NOMO-1 treated with DMSO at 0.1 percent for 48 hours (cell line): Measurements from ENCODE around the gene IKZF2.

ENCODE experiments used
- DNase-seq: peaks from one replicate; lab custom pipeline; 2025; ENCODE audit not compliant: unreplicated experiment; lab: John Stamatoyannopoulos, UW

IKZF2 gene

DNA sequence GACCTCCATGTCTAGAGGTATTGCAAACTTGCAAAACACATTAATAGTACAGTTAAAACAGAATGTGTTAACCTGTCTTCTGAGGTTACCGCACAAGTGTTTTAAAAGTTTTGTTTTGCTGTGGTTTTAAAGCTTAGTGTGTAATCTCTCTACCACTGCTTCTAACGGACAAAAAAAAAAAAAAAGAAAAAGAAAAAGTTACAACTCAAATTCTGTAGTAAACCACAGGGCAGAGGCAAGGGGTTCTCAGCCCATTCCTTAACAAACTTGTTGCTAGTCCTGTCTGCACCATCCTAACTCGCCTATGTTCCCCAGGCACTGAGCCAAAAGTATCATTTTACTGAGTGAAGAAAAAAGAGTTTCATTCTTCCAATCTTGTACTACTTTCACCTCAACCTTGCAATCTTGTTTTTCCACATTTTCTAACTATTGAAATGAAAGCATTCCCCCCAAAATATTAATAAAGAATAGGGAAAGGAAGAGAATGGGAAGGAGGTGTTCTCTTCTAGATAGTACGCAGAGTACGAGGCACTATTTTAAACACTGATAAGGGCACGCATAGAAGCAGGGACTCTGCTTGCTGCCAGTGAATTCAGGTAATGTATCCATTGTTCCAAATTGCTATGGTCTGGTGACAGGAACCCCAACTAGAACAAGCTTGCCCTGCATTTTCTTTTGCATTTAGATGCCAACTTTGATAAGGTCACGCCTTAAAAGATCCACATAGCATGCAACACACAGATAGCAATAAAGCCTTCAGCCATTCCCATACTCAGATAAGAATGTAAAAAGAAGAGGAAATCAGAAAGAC, 47.1 kb downstream of the IKZF2 start:
- no peak for DNase-seq

DNA sequence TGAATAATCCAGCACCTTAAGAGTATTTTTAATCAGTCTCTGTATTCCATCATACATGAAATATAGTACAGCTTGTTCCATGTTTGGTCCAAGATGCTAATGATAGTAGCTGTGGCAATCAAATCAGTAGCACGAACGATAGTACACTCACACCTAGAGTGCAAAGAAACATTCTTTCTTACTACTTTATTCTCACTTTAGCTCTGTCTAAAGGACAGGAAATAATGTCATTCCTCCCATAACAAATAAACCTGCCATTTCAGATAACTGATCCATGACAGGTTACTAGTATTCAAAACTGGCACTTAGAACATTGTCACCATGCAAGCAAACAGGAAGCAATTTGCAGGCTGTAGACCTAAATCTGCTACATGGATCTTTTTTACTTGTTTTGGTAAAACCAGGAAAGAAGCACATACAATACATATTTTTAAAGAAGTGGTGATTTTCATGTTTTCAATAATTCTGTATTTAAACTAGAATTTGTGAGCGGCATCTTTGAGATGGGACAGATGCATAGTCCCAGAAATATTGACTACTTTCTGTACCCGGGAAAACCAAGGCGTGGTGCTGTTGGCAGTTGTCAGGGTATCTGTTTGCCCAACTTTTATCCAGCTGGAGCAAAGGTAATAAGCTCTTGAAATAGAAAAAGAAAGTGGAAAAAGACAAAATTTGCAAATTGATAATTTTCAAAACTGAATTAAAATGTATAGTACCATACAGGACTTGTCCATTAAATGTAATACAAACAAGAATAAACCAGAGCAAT, 49.5 kb downstream of the IKZF2 start:
- no peak for DNase-seq

DNA sequence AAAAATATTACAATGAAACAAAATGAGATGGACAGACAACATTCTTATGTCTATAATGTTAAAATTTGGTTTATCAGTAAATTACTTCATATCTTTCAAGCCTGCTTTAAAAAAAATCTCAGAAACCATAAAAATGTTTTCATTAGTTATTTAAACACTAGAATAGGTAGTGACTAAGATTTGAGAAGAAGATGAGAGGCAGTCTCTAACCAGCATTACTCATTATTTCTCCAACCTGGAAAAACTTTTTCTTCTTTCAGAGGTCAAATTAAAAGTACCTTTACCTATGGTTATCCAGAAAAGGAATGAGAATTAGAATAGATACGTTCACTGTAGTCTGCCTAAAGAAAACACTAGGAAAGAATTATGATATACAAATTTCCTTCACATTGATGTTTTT, 50.3 kb downstream of the IKZF2 start:
- no peak for DNase-seq

DNA sequence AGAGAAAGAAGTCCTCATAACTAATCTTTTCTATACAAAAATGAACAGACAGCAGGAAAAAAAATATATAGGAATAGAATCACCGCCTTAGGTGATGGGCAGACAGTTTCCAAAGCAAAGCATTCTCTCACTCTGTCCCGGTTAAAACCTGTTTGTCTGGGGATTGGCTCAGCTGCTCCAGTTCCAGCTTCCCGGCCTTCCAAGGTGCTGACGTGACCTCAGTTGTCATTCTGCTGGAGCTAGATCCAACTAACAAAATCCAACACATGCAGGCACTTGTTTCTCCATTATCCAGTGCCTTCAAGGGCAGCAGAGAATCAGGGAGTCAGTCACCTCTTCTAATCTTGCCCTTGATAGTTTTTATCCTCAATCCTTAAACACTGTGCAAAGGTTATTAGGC, 52.8 kb downstream of the IKZF2 start:
- no peak for DNase-seq

DNA sequence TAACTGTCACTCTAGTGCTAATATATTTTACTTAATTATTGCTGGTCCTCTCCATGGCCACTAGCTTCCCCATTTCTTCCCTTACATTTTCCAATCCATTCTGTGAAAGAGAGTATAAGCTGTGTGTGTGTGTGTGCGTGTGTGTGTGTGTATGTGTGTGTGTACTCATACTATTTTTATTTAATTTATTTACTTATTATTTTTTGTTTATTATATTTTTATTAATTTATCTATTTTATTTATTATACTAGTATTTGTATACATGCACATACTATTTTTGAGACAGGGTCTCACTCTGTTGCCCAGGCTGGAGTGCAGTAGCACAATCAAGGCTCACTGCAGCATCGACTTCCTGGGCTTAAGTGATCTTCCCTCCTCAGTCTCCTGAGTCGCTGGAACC, 59.6 kb downstream of the IKZF2 start:
- no peak for DNase-seq

DNA sequence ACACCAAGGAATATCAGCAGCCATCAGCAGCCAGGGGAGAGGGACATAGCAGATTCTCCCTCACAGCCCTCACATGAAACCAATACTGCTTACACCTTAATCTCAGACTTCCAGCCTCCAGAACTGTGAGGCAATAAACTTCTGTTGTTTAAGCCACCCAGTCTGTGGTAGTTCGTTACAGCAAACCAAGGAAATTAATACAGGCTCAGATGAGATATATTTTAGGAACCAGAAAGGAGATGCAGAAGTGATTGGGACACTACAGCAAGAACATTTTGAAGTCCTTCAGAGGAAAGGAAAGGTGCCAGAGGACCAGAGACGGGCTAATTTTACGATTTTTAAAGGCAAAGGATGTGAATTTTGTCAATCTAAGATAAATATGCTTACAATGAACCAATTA, 60.6 kb downstream of the IKZF2 start:
- DNase-seq, result no peak

DNA sequence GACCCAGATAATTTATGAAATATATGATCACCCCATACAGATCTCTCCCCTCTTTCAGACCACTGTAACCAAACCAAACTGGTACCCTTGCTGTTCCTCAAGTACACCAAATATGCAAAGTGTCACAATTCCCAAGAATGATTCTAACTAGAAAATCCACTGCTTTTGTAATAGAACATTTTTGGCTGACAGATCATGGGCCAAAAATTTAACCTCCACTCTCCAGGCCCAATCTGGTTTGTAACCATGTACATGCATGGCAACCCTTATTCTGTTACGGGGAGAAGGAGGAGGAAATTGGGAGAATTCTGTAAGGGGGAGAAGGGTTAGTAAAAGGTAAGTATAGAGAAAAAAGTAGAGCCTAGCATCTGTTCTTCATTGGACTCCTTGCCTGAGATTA, 62.0 kb downstream of the IKZF2 start:
- no peak for DNase-seq

DNA sequence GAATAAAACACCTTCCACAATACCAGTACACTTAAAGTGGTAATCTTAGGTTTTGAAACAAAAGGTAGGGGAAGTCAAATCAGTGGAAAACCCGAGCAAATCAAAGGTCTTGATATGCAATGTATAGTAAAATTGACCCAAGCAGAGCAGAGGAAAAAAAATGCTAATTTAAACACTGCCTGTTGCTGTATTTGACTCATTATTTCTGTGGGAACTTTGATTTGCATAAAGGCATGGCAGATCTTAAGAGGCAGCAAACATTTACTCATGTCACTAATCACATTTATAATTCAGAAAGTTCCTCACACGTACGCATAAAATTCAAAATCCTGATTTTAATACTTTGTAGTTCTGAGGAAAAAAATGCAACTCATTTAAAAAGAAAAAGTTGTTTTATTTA, 64.4 kb downstream of the IKZF2 start:
- DNase-seq, result no peak

DNA sequence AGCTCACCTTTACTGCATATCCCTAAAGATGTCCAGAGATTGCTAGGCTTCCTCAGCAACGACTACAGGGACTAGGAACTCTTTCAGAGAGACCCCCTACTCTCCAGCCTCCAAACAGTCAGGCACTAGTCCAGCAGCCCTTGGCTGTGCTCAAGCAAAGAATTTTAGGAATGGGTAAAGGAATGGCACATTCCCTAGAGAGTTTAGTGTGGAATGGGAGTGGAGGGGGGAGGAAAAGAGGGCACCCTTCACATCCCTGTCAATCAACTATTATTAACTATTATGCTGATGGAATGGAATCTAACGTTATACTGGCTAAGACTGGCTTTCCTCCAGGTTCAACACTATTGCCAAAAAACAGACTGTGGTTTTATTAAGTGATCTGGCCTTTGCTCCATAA, 64.8 kb downstream of the IKZF2 start:
- no peak for DNase-seq

DNA sequence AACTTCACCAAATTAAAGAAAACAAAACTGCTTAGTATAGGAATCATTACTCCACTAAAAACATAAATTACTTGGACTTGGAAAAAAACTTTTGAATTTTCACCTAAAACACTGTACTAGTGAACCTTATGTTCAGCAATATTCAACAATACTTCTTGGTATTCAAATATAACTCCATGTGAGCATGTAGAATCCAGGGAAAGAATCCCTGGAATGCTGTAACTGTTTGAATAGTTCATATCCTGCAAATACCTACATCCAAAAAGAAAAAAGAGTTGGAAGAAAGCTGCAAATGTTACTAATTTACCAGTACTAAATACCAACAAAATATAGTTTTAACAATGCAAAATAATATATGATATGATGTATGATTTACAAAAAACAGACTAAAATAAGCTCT, 65.4 kb downstream of the IKZF2 start:
- DNase-seq, result no peak

DNA sequence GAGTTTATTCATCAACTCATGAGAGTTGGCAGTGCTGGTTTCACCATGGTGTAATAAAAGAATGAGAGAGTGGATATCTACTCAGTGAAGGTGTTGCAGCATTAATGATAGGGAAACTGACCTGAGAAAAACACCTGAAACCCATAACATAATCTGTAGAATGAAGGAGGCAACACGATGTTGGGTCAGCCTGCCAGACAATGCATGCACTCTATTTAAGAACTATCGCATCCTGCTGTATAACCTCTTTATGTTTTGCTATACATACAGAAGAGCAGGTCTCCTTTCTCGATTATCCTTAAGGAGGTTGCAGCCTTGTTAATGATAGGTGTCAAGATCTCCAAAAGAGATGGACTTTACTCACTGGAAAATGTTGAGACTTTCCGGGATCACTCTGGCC, 65.9 kb downstream of the IKZF2 start:
- DNase-seq, result no peak

DNA sequence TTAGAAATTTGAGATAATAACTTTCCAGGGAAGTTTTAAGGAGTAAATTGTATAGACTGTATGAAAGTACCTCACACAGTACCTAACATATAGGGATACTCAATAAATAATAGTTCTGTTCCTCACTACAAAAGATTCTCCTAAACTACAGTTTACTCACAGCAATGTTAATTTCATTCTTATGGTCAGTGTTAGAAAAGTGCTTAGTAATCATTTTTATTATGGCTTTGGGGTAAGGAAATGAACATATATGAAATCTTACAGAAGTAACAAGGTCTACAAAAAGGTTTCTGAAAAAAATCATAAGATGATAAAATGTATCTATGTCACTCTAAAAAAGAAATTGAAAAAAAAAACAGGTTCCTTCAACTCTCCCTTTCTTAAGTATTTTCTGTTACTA, 67.2 kb downstream of the IKZF2 start:
- DNase-seq, result no peak

DNA sequence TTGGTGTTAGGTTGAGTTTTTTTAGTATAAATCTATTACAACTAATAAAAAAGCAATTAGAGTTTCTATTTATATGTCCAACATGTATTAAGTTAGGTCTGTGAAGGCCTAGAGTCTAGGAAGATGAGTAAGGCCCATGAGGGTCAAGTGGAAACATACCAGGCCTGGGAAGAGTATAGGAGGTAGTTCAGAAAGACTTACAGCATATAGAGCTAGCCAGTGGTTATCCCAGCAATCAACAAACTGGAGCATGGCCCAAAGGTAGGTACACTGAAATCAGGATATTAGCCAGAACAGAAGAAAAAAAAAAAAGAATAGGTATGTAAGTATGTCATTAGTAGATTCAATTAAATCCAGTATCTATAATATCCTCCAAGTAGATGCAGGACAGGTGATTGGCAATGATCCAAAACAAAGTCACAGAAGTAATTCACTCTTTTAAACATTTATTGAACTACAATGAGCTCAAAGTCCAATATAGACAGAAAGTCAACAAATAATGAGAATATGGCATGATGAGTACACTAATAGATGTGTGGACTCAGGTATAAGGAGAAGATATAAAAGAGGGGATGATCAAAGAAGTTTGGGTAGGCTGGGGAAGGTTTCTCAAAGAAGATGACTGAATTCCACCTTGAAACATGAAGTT, 70.3 kb downstream of the IKZF2 start:
- DNase-seq, result no peak

DNA sequence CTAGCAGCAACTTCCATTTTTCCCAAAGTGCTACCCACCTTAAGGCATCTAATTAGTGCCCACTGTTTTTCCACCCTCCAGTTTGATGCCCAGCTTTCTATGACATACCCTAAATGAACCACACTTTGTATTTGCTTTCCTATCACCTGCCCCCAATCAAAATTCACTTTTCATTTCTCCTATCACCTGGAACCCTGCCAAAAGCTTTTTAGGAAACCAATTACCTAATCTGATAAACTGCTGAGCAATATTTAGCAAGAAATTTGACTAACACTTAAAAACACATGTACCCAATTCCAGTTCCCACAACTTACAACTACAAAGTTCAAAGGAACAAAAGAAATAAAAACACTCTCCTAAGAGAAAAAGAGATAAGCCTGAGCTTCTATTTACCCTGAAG, 71.7 kb downstream of the IKZF2 start:
- no peak for DNase-seq

DNA sequence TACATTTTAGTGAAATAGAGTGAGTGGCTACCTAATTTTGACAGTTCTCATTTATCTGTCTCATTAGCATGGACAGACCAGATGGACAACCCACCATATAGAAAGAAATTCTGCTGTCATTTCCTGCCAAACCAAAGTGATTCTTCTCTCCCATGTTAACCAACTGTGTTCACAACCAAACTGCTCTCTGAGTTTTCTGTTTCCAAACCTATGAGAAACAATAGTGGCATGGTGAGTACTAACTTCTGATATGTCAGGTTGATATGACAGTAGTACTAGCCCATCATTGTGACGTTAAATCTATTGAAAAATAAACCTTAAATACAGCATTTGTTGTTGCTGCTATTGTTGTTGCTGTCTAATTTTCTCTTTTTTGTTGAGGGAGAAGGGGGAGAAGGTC, 72.7 kb downstream of the IKZF2 start:
- no peak for DNase-seq

DNA sequence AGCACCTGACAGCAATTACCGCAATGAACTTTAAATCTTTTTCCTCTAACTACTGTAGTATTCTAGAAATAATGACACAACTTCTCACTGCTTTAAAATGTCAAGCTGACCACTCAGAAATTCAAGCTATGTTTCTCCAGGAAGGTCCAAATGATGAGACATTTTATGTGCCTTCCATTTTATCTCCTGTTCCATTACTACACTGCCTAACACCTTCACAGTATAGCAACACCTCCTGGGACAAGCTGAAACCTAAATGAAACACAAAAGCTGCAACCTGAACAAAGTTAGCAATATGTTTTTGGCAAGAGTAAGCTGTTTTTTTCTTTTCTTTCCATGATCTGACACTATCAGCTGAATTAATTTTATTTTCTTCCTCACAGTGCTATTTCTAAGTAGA, 81.9 kb downstream of the IKZF2 start:
- no peak for DNase-seq

DNA sequence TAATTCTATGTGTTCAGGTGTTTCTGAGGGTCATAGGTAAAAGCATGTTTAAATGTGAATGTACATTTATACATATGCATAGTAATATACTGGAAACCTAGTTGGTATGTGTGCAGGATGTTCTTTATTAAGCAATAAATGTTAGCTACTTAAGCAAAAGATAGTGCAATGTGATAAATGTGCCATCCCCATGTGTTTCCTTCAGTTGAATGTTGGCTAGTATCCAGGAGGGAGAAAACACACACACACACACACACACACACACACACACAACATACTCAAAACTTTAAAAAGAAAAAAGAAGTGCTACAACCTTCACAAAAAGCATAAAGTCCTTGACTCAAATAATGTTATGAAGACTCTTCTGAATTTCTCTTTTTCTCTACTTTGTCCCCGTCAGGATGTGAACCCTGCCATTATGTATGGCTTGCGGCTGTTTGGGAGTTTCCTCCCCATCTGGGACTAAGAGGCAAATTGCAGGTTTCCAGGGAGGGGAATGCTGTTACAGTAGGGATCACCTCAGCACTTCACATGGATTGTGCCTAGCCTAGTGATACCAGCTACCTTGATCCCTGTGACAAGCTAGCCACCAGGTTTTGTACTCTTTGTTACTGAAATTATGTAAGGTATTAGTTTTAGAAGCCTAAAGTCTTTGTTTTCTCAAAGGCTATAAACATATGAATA, 82.6 kb downstream of the IKZF2 start:
- DNase-seq, result no peak

DNA sequence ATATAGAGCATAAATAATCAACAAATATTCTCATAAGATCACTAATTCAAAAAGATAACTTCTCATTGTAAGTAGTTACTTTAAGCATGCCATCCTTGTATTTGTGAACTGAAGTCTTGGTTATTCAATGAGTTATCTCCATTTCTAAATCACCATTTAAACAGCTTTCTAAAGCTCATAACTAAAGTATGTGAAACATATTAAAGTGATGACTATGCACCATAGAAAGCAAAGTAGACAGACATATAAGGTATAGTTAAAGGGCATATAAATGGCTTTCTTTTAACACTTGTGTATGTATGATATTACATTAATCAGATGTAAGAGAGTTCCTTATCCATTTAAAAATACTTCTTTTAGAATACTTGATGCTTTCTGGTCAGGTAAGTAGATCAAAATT, 83.5 kb downstream of the IKZF2 start:
- no peak for DNase-seq

DNA sequence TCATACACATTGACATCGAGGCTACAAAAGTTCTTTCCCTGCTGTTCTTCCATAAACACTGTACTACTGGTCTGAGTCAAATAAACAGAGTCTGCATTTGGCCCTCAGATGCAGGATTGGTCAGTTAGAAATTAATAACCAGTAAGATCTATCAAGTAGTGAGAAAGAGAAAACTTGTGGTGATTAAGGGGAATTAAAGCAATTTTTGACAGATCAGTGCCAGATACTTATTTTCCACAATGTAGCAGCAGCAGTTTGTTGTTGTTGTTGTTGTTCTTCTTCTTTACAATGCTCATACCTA, 85.0 kb downstream of the IKZF2 start:
- no peak for DNase-seq

DNA sequence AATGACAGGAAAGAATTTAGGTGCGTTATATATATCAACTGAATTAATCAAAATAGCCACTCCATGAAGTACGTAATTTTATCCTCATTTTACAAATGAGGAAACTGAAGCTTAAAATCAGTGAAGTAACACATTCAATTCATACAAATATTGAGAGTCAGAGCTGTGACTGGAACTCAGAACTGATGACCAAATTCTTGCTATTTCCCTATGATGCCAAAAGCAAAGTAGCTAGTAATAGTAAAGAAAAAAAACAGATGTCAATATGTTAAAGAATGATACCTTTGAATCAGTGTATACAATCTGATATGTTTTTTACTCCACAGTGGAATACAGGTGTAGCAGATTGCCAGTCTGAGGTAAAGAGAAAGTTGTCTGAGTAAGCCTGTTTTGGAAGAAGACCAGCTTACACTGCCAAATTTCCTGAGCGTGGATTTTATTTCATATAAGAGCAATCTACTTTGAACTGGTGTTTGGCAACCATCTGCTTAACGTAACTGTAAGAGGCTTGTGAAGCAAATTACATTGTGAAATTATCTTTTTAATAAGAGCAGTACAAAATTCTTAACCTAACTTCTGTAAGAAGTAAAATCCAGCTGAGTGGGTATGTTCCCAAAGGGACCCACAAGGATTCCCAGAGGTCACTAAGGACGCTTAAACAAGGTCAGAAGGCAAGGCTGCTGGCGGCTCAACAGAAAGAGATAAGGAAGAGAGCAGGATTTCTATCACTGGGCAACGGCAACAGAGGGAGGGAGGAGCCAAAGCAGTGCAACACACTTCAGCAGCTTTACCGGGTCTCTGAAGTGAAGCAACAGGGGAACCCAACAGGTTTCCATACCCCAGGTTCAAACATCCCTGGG, 85.6 kb downstream of the IKZF2 start:
- no peak for DNase-seq

DNA sequence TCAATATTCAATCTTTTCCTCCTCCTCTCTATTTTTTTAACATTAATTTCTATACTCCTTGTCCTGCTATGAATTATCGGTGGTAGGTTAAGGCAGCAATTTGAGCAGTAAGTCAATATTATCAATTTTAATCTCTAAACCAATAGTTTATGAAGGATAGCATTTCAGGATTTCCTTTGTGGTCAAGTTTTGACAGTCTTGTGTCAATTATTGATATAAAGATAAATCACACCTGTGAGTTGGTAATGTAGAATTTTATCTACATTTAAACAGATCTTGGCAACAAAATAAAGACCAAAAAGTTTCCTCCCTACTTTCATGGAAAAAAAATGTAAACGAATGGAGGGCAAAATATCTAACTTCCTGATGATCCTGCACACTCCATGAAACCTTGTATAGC, 87.3 kb downstream of the IKZF2 start:
- no peak for DNase-seq
